ENCODE measurements around the gene MED13.
A peak's percentile ranks its signal among the peaks of the same experiment; 100 is the strongest.

Gene MED13

GRCh38 chr17:61943117-61943516 lies 122.0 kb downstream of the MED13 start:
- no peak for TF ChIP-seq EZH2phosphoT487 (conservative IDR thresholded peaks at IDR 0.05; ENCODE audit: low read length)
- TF ChIP-seq CTCF (IDR thresholded peaks at IDR 0.05; ENCODE audit: insufficient read depth, low read length, poor library complexity, severe bottlenecking) = no peak
- H3F3A ChIP-seq (ENCODE audit: insufficient read depth) = 0 out of 2 replicates have a peak, but pooled peaks cover 5% of the 10 kb centered on the region
- H2AFZ ChIP-seq (ENCODE audit: low read depth, low read length, severe bottlenecking) = no peak overlapping the region
- H3K9ac ChIP-seq (ENCODE audit: low read length) = no peak overlapping the region
- H3K9me3 ChIP-seq (ENCODE audit: insufficient read depth, low read length) = no peaks in the 10 kb centered on the region
- no peaks in the 10 kb centered on the region for H3K79me2 ChIP-seq (ENCODE audit: insufficient read depth, low read length)
- no peaks in the 10 kb centered on the region for H4K20me1 ChIP-seq (ENCODE audit: low read depth, low read length)
- no peaks in the 10 kb centered on the region for H3K27me3 ChIP-seq (ENCODE audit: low read length)
- H3K36me3 ChIP-seq (ENCODE audit: low read length) = peaks cover 57% of the 10 kb centered on the region
- no peaks in the 10 kb centered on the region for H3K9me2 ChIP-seq (replicated peaks; ENCODE audit: insufficient read depth, low read length)
- no peak overlapping the region for H3K27ac ChIP-seq (ENCODE audit: low read depth, low read length)
- no peak overlapping the region for H3K4me3 ChIP-seq (ENCODE audit: insufficient read depth, low read length, poor library complexity, severe bottlenecking)
- H3K4me2 ChIP-seq (ENCODE audit: low read depth, low read length, poor library complexity, severe bottlenecking) = no peak overlapping the region

- no peak overlapping the region for H2AFZ ChIP-seq (ENCODE audit: low read depth, low read length, severe bottlenecking)
- peaks cover 48% of the 10 kb centered on the region for H3K36me3 ChIP-seq (ENCODE audit: low read length)
- no peaks in the 10 kb centered on the region for H3K27me3 ChIP-seq (ENCODE audit: low read length)
- H3F3A ChIP-seq (ENCODE audit: insufficient read depth) = 0 out of 2 replicates have a peak, but pooled peaks cover 5% of the 10 kb centered on the region
- no peak overlapping the region for H3K27ac ChIP-seq (ENCODE audit: low read depth, low read length)
- no peaks in the 10 kb centered on the region for H3K9me3 ChIP-seq (ENCODE audit: insufficient read depth, low read length)
- no peak overlapping the region for H3K9ac ChIP-seq (ENCODE audit: low read length)
- no peaks in the 10 kb centered on the region for H3K79me2 ChIP-seq (ENCODE audit: insufficient read depth, low read length)
- no peak overlapping the region for H3K4me2 ChIP-seq (ENCODE audit: low read depth, low read length, poor library complexity, severe bottlenecking)
- H4K20me1 ChIP-seq (ENCODE audit: low read depth, low read length) = no peaks in the 10 kb centered on the region
- TF ChIP-seq CTCF (IDR thresholded peaks at IDR 0.05; ENCODE audit: insufficient read depth, low read length, poor library complexity, severe bottlenecking) = no peak
- no peak for TF ChIP-seq EZH2phosphoT487 (conservative IDR thresholded peaks at IDR 0.05; ENCODE audit: low read length)
- H3K4me3 ChIP-seq (ENCODE audit: insufficient read depth, low read length, poor library complexity, severe bottlenecking) = no peak overlapping the region
- no peaks in the 10 kb centered on the region for H3K9me2 ChIP-seq (replicated peaks; ENCODE audit: insufficient read depth, low read length)
Observed at GRCh38 chr17:61942085-61942484, 123.0 kb downstream of the MED13 start.

GRCh38 chr17:61928101-61928436 lies 137.0 kb downstream of the MED13 start:
- Histone ChIP-seq H3K27ac (ENCODE audit: low read depth, low read length) (no peak overlapping the region), H3K9me3 (ENCODE audit: insufficient read depth, low read length) (no peaks in the 10 kb centered on the region), H4K20me1 (ENCODE audit: low read depth, low read length) (no peaks in the 10 kb centered on the region), H3K4me3 (ENCODE audit: insufficient read depth, low read length, poor library complexity, severe bottlenecking) (peak overlapping the region; percentile 81), H3K4me2 (ENCODE audit: low read depth, low read length, poor library complexity, severe bottlenecking) (peak overlapping the region; percentile 90), H3F3A (ENCODE audit: insufficient read depth) (no peaks in the 10 kb centered on the region), H3K27me3 (ENCODE audit: low read length) (no peaks in the 10 kb centered on the region; the same call in 1 of the 2 replicates), H3K36me3 (ENCODE audit: low read length) (0 out of 2 replicates have a peak, but pooled peaks cover 6% of the 10 kb centered on the region), H3K9me2 (replicated peaks; ENCODE audit: insufficient read depth, low read length) (no peaks in the 10 kb centered on the region), H3K79me2 (ENCODE audit: insufficient read depth, low read length) (peaks cover 14% of the 10 kb centered on the region; the same call in 1 of the 2 replicates), H3K9ac (ENCODE audit: low read length) (peak overlapping the region; percentile 83), H2AFZ (ENCODE audit: low read depth, low read length, severe bottlenecking) (peak overlapping the region; percentile 80)
- TF ChIP-seq CTCF (IDR thresholded peaks at IDR 0.05; ENCODE audit: insufficient read depth, low read length, poor library complexity, severe bottlenecking) (no peak), EZH2phosphoT487 (conservative IDR thresholded peaks at IDR 0.05; ENCODE audit: low read length) (no peak)
